Mammary epithelial cell (primary cell): ENCODE measurements around the gene SLC23A1.

Source experiments
- EZH2 ChIP-seq: IDR thresholded peaks from 2 replicates; pipeline ENCODE4 v1.6.1; 2012; ENCODE audit warnings: low read length, inconsistent platforms, borderline replicate concordance
- TF ChIP-seq, protein P1 (sequence below), 2 donors: IDR thresholded peaks in 1 of 2; conservative IDR thresholded peaks in 1 of 2; 2 replicates each; pipeline ENCODE4 v1.5.1; 2011 to 2012; ENCODE audit warnings: inconsistent platforms in 2 of 2, low read length in 2 of 2, mild to moderate bottlenecking in 2 of 2, control low read depth in 1 of 2, low read depth in 1 of 2; ENCODE audit not compliant: insufficient read depth in 1 of 2; ENCODE audit errors: extremely low read depth in 1 of 2

DNA sequence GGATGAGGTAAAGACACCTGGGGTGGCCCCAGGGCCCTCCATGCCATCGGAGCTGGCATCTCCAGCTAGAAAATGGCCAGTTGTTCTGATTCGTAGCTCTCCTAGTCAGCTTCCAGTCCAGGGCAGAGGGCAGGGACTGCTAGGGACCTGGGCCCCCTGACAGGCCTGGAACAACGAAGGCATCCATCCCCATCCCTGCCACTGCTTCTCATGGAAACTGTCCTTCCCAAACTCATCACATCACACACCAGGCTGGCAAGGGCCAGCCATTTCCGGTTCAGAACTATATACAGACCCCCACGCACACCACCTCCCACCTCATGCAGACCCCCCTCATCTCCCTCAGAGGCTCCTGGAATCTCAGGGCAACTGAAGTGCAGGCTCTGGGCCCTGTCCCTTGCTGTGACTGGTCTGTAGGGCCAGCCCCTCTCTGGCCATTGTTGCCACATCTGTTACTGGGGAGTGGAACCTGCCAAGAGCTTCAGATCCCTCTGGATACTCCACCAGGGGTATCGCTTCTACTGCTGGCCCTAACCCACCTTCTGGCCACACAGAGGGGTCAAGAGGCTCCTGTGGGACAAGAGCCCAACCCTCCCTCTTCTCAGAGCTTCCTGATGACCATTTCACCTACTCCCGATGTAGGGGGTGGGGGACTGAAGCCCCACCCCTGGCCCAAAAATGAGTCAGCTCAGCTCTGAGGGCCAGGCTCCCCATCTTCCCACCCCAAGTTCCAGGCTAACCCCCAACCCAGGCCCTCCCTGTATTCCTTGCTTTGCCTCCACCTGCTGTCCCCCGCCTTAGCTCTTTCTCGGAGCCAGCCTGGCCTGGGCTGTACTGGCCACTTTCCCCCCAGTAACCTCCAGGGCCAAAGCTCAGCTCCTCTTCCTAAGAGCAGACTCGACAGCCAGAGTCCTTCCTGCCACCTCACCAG is 7.8 kb upstream of the SLC23A1 start:
- TF ChIP-seq, protein P1, sequence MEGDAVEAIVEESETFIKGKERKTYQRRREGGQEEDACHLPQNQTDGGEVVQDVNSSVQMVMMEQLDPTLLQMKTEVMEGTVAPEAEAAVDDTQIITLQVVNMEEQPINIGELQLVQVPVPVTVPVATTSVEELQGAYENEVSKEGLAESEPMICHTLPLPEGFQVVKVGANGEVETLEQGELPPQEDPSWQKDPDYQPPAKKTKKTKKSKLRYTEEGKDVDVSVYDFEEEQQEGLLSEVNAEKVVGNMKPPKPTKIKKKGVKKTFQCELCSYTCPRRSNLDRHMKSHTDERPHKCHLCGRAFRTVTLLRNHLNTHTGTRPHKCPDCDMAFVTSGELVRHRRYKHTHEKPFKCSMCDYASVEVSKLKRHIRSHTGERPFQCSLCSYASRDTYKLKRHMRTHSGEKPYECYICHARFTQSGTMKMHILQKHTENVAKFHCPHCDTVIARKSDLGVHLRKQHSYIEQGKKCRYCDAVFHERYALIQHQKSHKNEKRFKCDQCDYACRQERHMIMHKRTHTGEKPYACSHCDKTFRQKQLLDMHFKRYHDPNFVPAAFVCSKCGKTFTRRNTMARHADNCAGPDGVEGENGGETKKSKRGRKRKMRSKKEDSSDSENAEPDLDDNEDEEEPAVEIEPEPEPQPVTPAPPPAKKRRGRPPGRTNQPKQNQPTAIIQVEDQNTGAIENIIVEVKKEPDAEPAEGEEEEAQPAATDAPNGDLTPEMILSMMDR (conservative IDR thresholded peaks at IDR 0.05 in 1 of 2, IDR thresholded peaks at IDR 0.05 in 1 of 2; ENCODE audit: extremely low read depth in 1 of 2, insufficient read depth in 1 of 2, low read depth in 1 of 2, low read length in 2 of 2) = no peak
- no peak for TF ChIP-seq EZH2
